Measurements from ENCODE around the gene ANTXR2. TPM values are rescaled to one million over a fixed set of nuclear protein-coding genes. Genes with fewer than 3 reads are reported as not detected.

The ANTXR2 gene
- total and polyA plus RNA-seq, 2 of the 8 experiments (the other 6 are each of a cell fraction or from before 2014, with no cell fraction given): 1.1 to 7.5 TPM

DNA sequence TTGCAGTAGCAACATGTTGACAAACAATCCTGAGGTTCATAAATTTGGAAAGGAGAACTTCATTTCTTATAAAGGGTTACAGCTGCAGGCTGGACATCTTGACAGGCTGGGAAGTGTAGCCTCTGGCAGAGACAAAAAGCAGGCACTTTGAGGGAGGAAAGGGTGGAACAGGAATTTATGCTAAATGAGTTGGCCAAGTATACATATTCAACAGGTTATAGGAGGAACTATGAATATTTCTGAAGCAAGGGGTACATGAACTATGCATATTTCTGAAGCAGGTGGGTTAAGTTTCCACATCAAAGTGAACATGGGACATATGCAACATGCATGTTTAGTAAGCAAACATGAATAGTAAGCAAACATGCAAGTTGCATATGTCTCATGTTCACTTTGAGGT is 1.6 kb upstream of the ANTXR2 start:
- no peak overlapping the region for H2BK15ac ChIP-seq (ENCODE audit: low read length)
- no peak overlapping the region for H2BK12ac ChIP-seq (ENCODE audit: low read depth, low read length)
- no peaks in the 10 kb centered on the region for H4K20me1 ChIP-seq (replicated peaks in 1 of 2; ENCODE audit: control insufficient read depth in 1 of 2, insufficient read depth in 2 of 2, low read length in 2 of 2)
- no peaks in the 10 kb centered on the region for H3K79me1 ChIP-seq (ENCODE audit: low read depth, low read length)
- ChIA-PET POLR2A (ENCODE audit: partially characterized antibody) (no interaction called here), CTCF (ENCODE audit: partially characterized antibody) (interaction anchor here (1.1 kb wide), 1 partner anchor 9 kb away, joined by 3 read pairs; no protein-coding TSS in a partner anchor)
- no peak overlapping the region for H3K4me2 ChIP-seq (ENCODE audit: insufficient read depth in 1 of 2, low read depth in 2 of 2, low read length in 2 of 2)
- H3K56ac ChIP-seq (replicated peaks; ENCODE audit: insufficient read length, low read depth, low read length): no peak overlapping the region
- H3K9ac ChIP-seq (replicated peaks in 1 of 4; ENCODE audit: extremely low read depth in 1 of 4, low read depth in 3 of 4, low read length in 3 of 4): no peak overlapping the region
- no peak overlapping the region for H2BK5ac ChIP-seq (ENCODE audit: low read depth, low read length)
- no peaks in the 10 kb centered on the region for H3K79me2 ChIP-seq (ENCODE audit: control insufficient read depth in 1 of 2, insufficient read depth in 2 of 2, low read length in 2 of 2)
- no peak overlapping the region for H4K5ac ChIP-seq (ENCODE audit: insufficient read length, low read depth, low read length)
- peaks cover 8% of the 10 kb centered on the region; the same call in 1 of the 2 replicates for H3K23me2 ChIP-seq (ENCODE audit: low read depth, low read length)
- no peak overlapping the region for H2BK20ac ChIP-seq (ENCODE audit: low read length)
- peaks cover 0 to 7% (median 0%) of the 10 kb centered on the region in 4 experiments; a peak in 2 of 7 replicates for H3K27me3 ChIP-seq (replicated peaks in 1 of 4; ENCODE audit: control insufficient read depth in 3 of 4, extremely low read depth in 1 of 4, insufficient read depth in 3 of 4, low read length in 3 of 4)
- no peak overlapping the region for H3K14ac ChIP-seq (ENCODE audit: insufficient read length)
- no peaks in the 10 kb centered on the region for H3K9me3 ChIP-seq (ENCODE audit: insufficient read depth in 2 of 2, low read depth in 1 of 2, low read length in 1 of 2)
- H2AFZ ChIP-seq (ENCODE audit: low read length): no peak overlapping the region
- H3K4ac ChIP-seq (replicated peaks; ENCODE audit: insufficient read length, low read depth, low read length): no peak overlapping the region
- H3K23ac ChIP-seq (ENCODE audit: insufficient read length): no peak overlapping the region
- peaks cover 0 to 3% (median 1%) of the 10 kb centered on the region in 4 experiments; a peak in 3 of 7 replicates for H3K4me1 ChIP-seq (replicated peaks in 1 of 4; ENCODE audit: control insufficient read depth in 3 of 4, insufficient read depth in 4 of 4, low read length in 3 of 4)
- no peaks in the 10 kb centered on the region for H3K36me3 ChIP-seq (ENCODE audit: control insufficient read depth in 2 of 4, insufficient read depth in 4 of 4, low read length in 3 of 4)
- no peak overlapping the region for H2AK5ac ChIP-seq (ENCODE audit: low read depth, low read length)
- H4K8ac ChIP-seq (ENCODE audit: extremely low read depth, insufficient read depth, low read length): no peak overlapping the region
- no peak overlapping the region for H4K91ac ChIP-seq (replicated peaks; ENCODE audit: insufficient read length, low read length)
- no peak for FAIRE-seq
- H3K4me3 ChIP-seq (ENCODE audit: extremely low read depth in 1 of 4, insufficient read depth in 2 of 4, low read depth in 3 of 4, low read length in 4 of 4): no peak overlapping the region
- no peak overlapping the region for H3K18ac ChIP-seq (ENCODE audit: extremely low read depth, low read length)
- H2BK120ac ChIP-seq (replicated peaks; ENCODE audit: low read depth, low read length): no peak overlapping the region
- DNase-seq (ENCODE audit: low read depth in 1 of 2, low spot score in 2 of 2): no peak
- no peak overlapping the region for H3K27ac ChIP-seq (ENCODE audit: low read depth, low read length)
- no peak for TF ChIP-seq SP2 (IDR thresholded peaks at IDR 0.05; ENCODE audit: low read length)
- no peak for TF ChIP-seq EP300 (IDR thresholded peaks at IDR 0.05; ENCODE audit: borderline replicate concordance in 1 of 2, low read depth in 2 of 2, low read length in 2 of 2)
- no peak for TF ChIP-seq EGR1 (IDR thresholded peaks at IDR 0.05; ENCODE audit: borderline replicate concordance, low read depth, low read length)
- TF ChIP-seq GTF2F1 (IDR thresholded peaks at IDR 0.05; ENCODE audit: borderline replicate concordance, low read depth, low read length): no peak
- no peak for TF ChIP-seq ASH2L (IDR thresholded peaks at IDR 0.05; ENCODE audit: low read length)
- TF ChIP-seq USF2 (IDR thresholded peaks at IDR 0.05; ENCODE audit: low read length): no peak
- TF ChIP-seq POLR2A (IDR thresholded peaks at IDR 0.05; ENCODE audit: control extremely low read depth in 1 of 2, low read depth in 2 of 2, low read length in 2 of 2): no peak
- TF ChIP-seq HDAC6 (IDR thresholded peaks at IDR 0.05; ENCODE audit: low read depth, low read length): no peak
- TF ChIP-seq NRF1 (IDR thresholded peaks at IDR 0.05; ENCODE audit: low read depth, low read length): no peak
- TF ChIP-seq NANOG (IDR thresholded peaks at IDR 0.05; ENCODE audit: insufficient read depth, low read depth, low read length, poor library complexity, severe bottlenecking): no peak
- TF ChIP-seq GABPA (IDR thresholded peaks at IDR 0.05; ENCODE audit: borderline replicate concordance, insufficient read depth, low read length): no peak
- no peak for TF ChIP-seq KDM1A (IDR thresholded peaks at IDR 0.05; ENCODE audit: borderline replicate concordance, low read length)
- TF ChIP-seq TBP (IDR thresholded peaks at IDR 0.05; ENCODE audit: low read depth, low read length): no peak
- no peak for TF ChIP-seq RBBP5 (IDR thresholded peaks at IDR 0.05; ENCODE audit: borderline replicate concordance, low read depth, low read length)

Data from H1 (cell line).